HepG2 (cell line): ENCODE measurements around the gene ADAMTS17. TPM values are rescaled to one million over a fixed set of nuclear protein-coding genes. Genes with fewer than 3 reads are reported as not detected.

Source experiments
- ATAC-seq: fragments of 200-7000 bp; cut with Tn5 transposase; 3 replicates; pipeline ENCODE4 v1.9.1; 2020; ENCODE audit warnings: mild to moderate bottlenecking, moderate library complexity
- BruUV-seq: library from RNA; stranded (reverse); fragments of 400-500 nt; replicated peaks from 2 replicates; lab custom pipeline; 2021; lab: Mats Ljungman, UMichigan
- CTCF ChIA-PET: fragments of 300-600 bp; formaldehyde crosslinking; extraction: SDS; loops from one replicate; lab custom pipeline; 2021; ENCODE audit warnings: low total read pairs, inconsistent platforms, low intra/inter-chr PET ratio; lab: Yijun Ruan, JAX
- POLR2A ChIA-PET: fragments of 350-600 bp; sonication (Branson Sonifier 250); formaldehyde crosslinking; loops from one replicate; lab custom pipeline; 2020; ENCODE audit warnings: antibody characterized with exemption, inconsistent platforms; lab: Yijun Ruan, JAX
- DNase-seq: peaks from one replicate; pipeline ENCODE4 v3.0.0-alpha.2; 2015; ENCODE audit warnings: low spot score
- FAIRE-seq: peaks from 3 replicates; lab custom pipeline; 2011; peaks lifted over from hg19 to GRCh38; lab: Jason Lieb, UNC
- H2AFZ ChIP-seq: one replicate; pipeline ENCODE4 v1.6.1; 2011; ENCODE audit warnings: low read length, inconsistent platforms
- H3K27ac ChIP-seq: fragments of 300-600 bp; 3 replicates; pipeline ENCODE4 v1.8.0; 2011; ENCODE audit warnings: mixed run types, mild to moderate bottlenecking, mixed read lengths, low read length, inconsistent platforms; ENCODE audit not compliant: insufficient read depth; ENCODE audit errors: extremely low read length
- H3K27me3 ChIP-seq, 2 experiments: fragments of 200-600 bp in 1 of 2; 2 replicates in 1 of 2; 3 replicates in 1 of 2; pipeline versions ENCODE4 v1.6.0 to v1.8.0; 2011; ENCODE audit warnings: low read length in 2 of 2, mild to moderate bottlenecking in 2 of 2, moderate library complexity in 2 of 2, inconsistent platforms in 1 of 2; ENCODE audit not compliant: insufficient read depth in 2 of 2, control insufficient read depth in 1 of 2
- H3K36me3 ChIP-seq, 2 experiments: fragments of 200-600 bp in 1 of 2; replicated peaks in 1 of 2; 2 replicates in 1 of 2; 3 replicates in 1 of 2; pipeline versions ENCODE4 v1.5.1 to v1.8.0; 2011; ENCODE audit warnings: low read length in 2 of 2, inconsistent platforms in 1 of 2; ENCODE audit not compliant: insufficient read depth in 2 of 2, control insufficient read depth in 1 of 2
- H3K4me1 ChIP-seq: 2 replicates; pipeline ENCODE4 v1.5.1; 2012; ENCODE audit warnings: low read length, inconsistent platforms; ENCODE audit not compliant: insufficient read depth
- H3K4me2 ChIP-seq: 2 replicates; pipeline ENCODE4 v1.6.0; 2011; ENCODE audit warnings: low read depth, low read length, inconsistent platforms
- H3K4me3 ChIP-seq, 3 experiments: fragments of 200-600 bp in 1 of 3; sonication (generic), shearing (Covaris generic) in 1 of 3; replicated peaks in 1 of 3; 2 replicates each; pipeline ENCODE4 v1.5.1; 2011 to 2016; ENCODE audit warnings: low read length in 3 of 3, inconsistent platforms in 2 of 3, low read depth in 2 of 3, mild to moderate bottlenecking in 2 of 3, control low read depth in 1 of 3, mixed read lengths in 1 of 3; ENCODE audit not compliant: insufficient read depth in 1 of 3
- H3K79me2 ChIP-seq: one replicate; pipeline ENCODE4 v1.6.1; 2011; ENCODE audit warnings: low read length, inconsistent platforms; ENCODE audit not compliant: insufficient read depth
- H3K9ac ChIP-seq: 2 replicates; pipeline ENCODE4 v1.6.0; 2011; ENCODE audit warnings: mild to moderate bottlenecking, low read depth, low read length, inconsistent platforms; ENCODE audit not compliant: insufficient read depth
- H3K9me3 ChIP-seq: 2 replicates; pipeline ENCODE4 v1.5.1; 2012; ENCODE audit warnings: mild to moderate bottlenecking, low read length
- H4K20me1 ChIP-seq: 2 replicates; pipeline ENCODE4 v1.6.0; 2011; ENCODE audit warnings: inconsistent platforms, mild to moderate bottlenecking, low read length, moderate library complexity; ENCODE audit not compliant: insufficient read depth
- BCL3 ChIP-seq: sonication (generic); formaldehyde crosslinking; IDR thresholded peaks from 2 replicates; pipeline ENCODE4 v1.5.1; 2020; ENCODE audit warnings: mild to moderate bottlenecking, missing genetic modification reagents, moderate library complexity
- GABPA ChIP-seq, 2 experiments: IDR thresholded peaks; 2 replicates each; pipeline ENCODE4 v1.6.1; 2011 to 2016; ENCODE audit warnings: low read depth in 2 of 2, low read length in 1 of 2, missing biosample characterization in 1 of 2, missing genetic modification characterization in 1 of 2
- HMGA1 ChIP-seq: sonication (generic); formaldehyde crosslinking; conservative IDR thresholded peaks from 2 replicates; pipeline ENCODE4 v1.4.0; 2020; ENCODE audit warnings: missing genetic modification reagents
- RORA ChIP-seq: sonication (generic); formaldehyde crosslinking; IDR thresholded peaks from 2 replicates; pipeline ENCODE4 v1.5.0; 2020; ENCODE audit warnings: mild to moderate bottlenecking, missing genetic modification reagents, moderate library complexity
- ZNF558 ChIP-seq: sonication (generic); formaldehyde crosslinking; IDR thresholded peaks from 2 replicates; pipeline ENCODE4 v1.9.0; 2022; ENCODE audit warnings: mild to moderate bottlenecking, missing genetic modification reagents, borderline replicate concordance
- WGBS: methylation state at CpG from one replicate; pipeline ENCODE4 v1.1.6; 2017; ENCODE audit warnings: low lambda C conversion rate; 5-methylcytosine and 5-hydroxymethylcytosine counted together
- in situ Hi-C: cut with HindIII; loops from 2 replicates; pipeline ENCODE4 v1.10.0; 2017; ENCODE audit warnings: low pct_unique_long_range_greater_than_20kb; ENCODE audit not compliant: extremely low pct_ligation_motif_present
- intact Hi-C: fragments of 100-400 bp; cut with micrococcal nuclease; formaldehyde crosslinking; loops from one replicate; pipeline ENCODE4 v1.10.0; 2022; ENCODE audit not compliant: unreplicated experiment
- polyA plus RNA-seq, 8 experiments: library from polyadenylated mRNA; depleted of rRNA in 3 of 8; stranded (reverse) in 7 of 8; unstranded in 1 of 8; fragments of >200 nt; fragmentation: Illumina TruSeq in 4 of 8; extraction: Trizol in 4 of 8; gene quantifications; 2 replicates each; pipeline versions ENCODE4 v1.2.1 to v1.2.3, GENCODE V29; 2011 to 2016; ENCODE audit warnings: low read depth in 4 of 8, missing spikeins in 1 of 8, mixed read lengths in 1 of 8; ENCODE audit not compliant: insufficient read depth in 1 of 8
- total RNA-seq, 5 experiments: library from RNA; depleted of rRNA; stranded (reverse); fragments of >200 nt; fragmentation: Illumina TruSeq; extraction: Trizol; gene quantifications; 2 replicates each; pipeline ENCODE4 v1.2.3, GENCODE V29; 2016; ENCODE audit warnings: low read depth in 1 of 5

Gene ADAMTS17
- total and polyA plus RNA-seq, 2 of the 13 experiments (the other 11 are each of a cell fraction or from before 2014, with no cell fraction given), result 0.02 to 0.04 TPM

- H3K27me3 ChIP-seq, result no peaks in the 10 kb centered on the region
- H3K9me3 ChIP-seq, result no peaks in the 10 kb centered on the region
- ChIA-PET CTCF (no interaction called here), POLR2A (no interaction called here)
- WGBS, result 56% methylated on average over 16 of the region's 18 CpGs
- intact Hi-C loops, result no loop called here
- H3K4me2 ChIP-seq, result no peak overlapping the region
- no peak for TF ChIP-seq GABPA (IDR thresholded peaks at IDR 0.05; ENCODE audit: low read depth, low read length)
- TF ChIP-seq GABPA (CRISPR knock-in tag; IDR thresholded peaks at IDR 0.05; ENCODE audit: low read depth), result no peak
- TF ChIP-seq ZNF558 (CRISPR knock-in tag), result no peak
- no peak for TF ChIP-seq RORA
- TF ChIP-seq HMGA1 (CRISPR knock-in tag), result no peak
- TF ChIP-seq BCL3 (CRISPR knock-in tag), result no peak
- DNase-seq (no peak), FAIRE-seq (no peak), ATAC-seq (no peak)
- H2AFZ ChIP-seq, result no peak overlapping the region
- no peaks in the 10 kb centered on the region for H4K20me1 ChIP-seq
- in situ Hi-C loops, result no loop called here
- no peaks in the 10 kb centered on the region for H3K36me3 ChIP-seq
- H3K9ac ChIP-seq, result no peak overlapping the region
- no peak overlapping the region for H3K4me3 ChIP-seq
- no TSS peak for BruUV-seq
- H3K27ac ChIP-seq, result no peak overlapping the region
- no peaks in the 10 kb centered on the region for H3K4me1 ChIP-seq
- H3K79me2 ChIP-seq, result no peaks in the 10 kb centered on the region
Measured at GRCh38 chr15:100201376-100202280, 140.1 kb downstream of the ADAMTS17 start.
